Progenitor cell of endocrine pancreas (in vitro differentiated cells): ENCODE measurements around the gene EGF. TPM values are rescaled to one million over a fixed set of nuclear protein-coding genes. Genes with fewer than 3 reads are reported as not detected.

Experiments used
- DNase-seq: peaks from one replicate; pipeline ENCODE4 v3.0.0; 2021; ENCODE audit warnings: low spot score; ENCODE audit not compliant: unreplicated experiment
- H3K27ac Mint-ChIP-seq: 2 replicates; pipeline ENCODE4 v1.8.0; 2021; ENCODE audit warnings: mild to moderate bottlenecking, moderate library complexity, mixed read lengths
- H3K27me3 Mint-ChIP-seq: 2 replicates; pipeline ENCODE4 v1.8.0; 2021; ENCODE audit warnings: mixed read lengths
- H3K36me3 Mint-ChIP-seq: 2 replicates; pipeline ENCODE4 v1.8.0; 2022; ENCODE audit warnings: mixed read lengths; ENCODE audit not compliant: insufficient read depth
- H3K4me1 Mint-ChIP-seq: 2 replicates; pipeline ENCODE4 v1.8.0; 2021; ENCODE audit warnings: low read depth, mixed read lengths
- H3K4me3 Mint-ChIP-seq: 2 replicates; pipeline ENCODE4 v1.8.0; 2021; ENCODE audit warnings: low read depth, mild to moderate bottlenecking, moderate library complexity, mixed read lengths
- H3K9me3 Mint-ChIP-seq: 2 replicates; pipeline ENCODE4 v1.8.0; 2021; ENCODE audit warnings: low read depth, mixed read lengths
- CTCF ChIP-seq: fragments of 200-600 bp; sonication (generic); IDR thresholded peaks from one replicate; pipeline ENCODE4 v1.5.0; 2021; ENCODE audit warnings: antibody characterized with exemption, mild to moderate bottlenecking; ENCODE audit not compliant: unreplicated experiment
- total RNA-seq: library from RNA; stranded (reverse); gene quantifications from 2 replicates; pipeline ENCODE4 v1.2.1, GENCODE V29; 2021

EGF gene
- total RNA-seq, 1 donor from 2014 or later = 0.36 TPM

GRCh38 chr4:110022457-110022856 is 109.8 kb downstream of the EGF start:
- Mint-ChIP-seq H3K27ac (no peak overlapping the region), H3K9me3 (peaks cover 6% of the 10 kb centered on the region), H3K27me3 (no peaks in the 10 kb centered on the region), H3K4me3 (no peak overlapping the region), H3K4me1 (peaks cover 3% of the 10 kb centered on the region), H3K36me3 (no peaks in the 10 kb centered on the region)
- DNase-seq = no peak
- TF ChIP-seq CTCF = no peak

GRCh38 chr4:110025056-110025455 is 112.4 kb downstream of the EGF start:
- Mint-ChIP-seq H3K4me1 (peaks cover 3% of the 10 kb centered on the region), H3K36me3 (no peaks in the 10 kb centered on the region), H3K27me3 (no peaks in the 10 kb centered on the region), H3K9me3 (peaks cover 6% of the 10 kb centered on the region), H3K27ac (no peak overlapping the region), H3K4me3 (no peak overlapping the region)
- no peak for DNase-seq
- no peak for TF ChIP-seq CTCF

- Mint-ChIP-seq H3K4me3 (no peak overlapping the region), H3K27me3 (no peaks in the 10 kb centered on the region), H3K4me1 (peaks cover 3% of the 10 kb centered on the region), H3K9me3 (peaks cover 6% of the 10 kb centered on the region), H3K36me3 (no peaks in the 10 kb centered on the region), H3K27ac (no peak overlapping the region)
- DNase-seq = no peak
- TF ChIP-seq CTCF = no peak
Measured at GRCh38 chr4:110025718-110026117, 113.0 kb downstream of the EGF start.

GRCh38 chr4:110032603-110033002 is 119.9 kb downstream of the EGF start:
- H3K4me1 Mint-ChIP-seq = no peaks in the 10 kb centered on the region
- no peak overlapping the region for H3K27ac Mint-ChIP-seq
- H3K4me3 Mint-ChIP-seq = no peak overlapping the region
- no peaks in the 10 kb centered on the region for H3K27me3 Mint-ChIP-seq
- no peak for TF ChIP-seq CTCF
- H3K9me3 Mint-ChIP-seq = no peaks in the 10 kb centered on the region
- no peaks in the 10 kb centered on the region for H3K36me3 Mint-ChIP-seq
- no peak for DNase-seq

GRCh38 chr4:110033355-110034025 is 120.8 kb downstream of the EGF start:
- TF ChIP-seq CTCF = no peak
- no peak overlapping the region for H3K27ac Mint-ChIP-seq
- no peaks in the 10 kb centered on the region for H3K4me1 Mint-ChIP-seq
- H3K9me3 Mint-ChIP-seq = no peaks in the 10 kb centered on the region
- no peak for DNase-seq
- no peak overlapping the region for H3K4me3 Mint-ChIP-seq
- H3K27me3 Mint-ChIP-seq = no peaks in the 10 kb centered on the region
- no peaks in the 10 kb centered on the region for H3K36me3 Mint-ChIP-seq
